BE2C (cell line): ENCODE results near the gene TCEA2.

Experiments used
- DNase-seq: peaks from one replicate; pipeline ENCODE4 v3.0.0-alpha.2; 2020
- H3K27me3 ChIP-seq: fragments of 250-450 bp; sonication (Bioruptor Pico); 2 replicates; pipeline ENCODE4 v1.5.1; 2020; ENCODE audit warnings: mild to moderate bottlenecking
- H3K36me3 ChIP-seq: fragments of 250-450 bp; sonication (Bioruptor Pico); 2 replicates; pipeline ENCODE4 v1.5.1; 2020; ENCODE audit warnings: mild to moderate bottlenecking
- H3K4me1 ChIP-seq: fragments of 250-450 bp; sonication (Bioruptor Pico); 2 replicates; pipeline ENCODE4 v1.5.1; 2020
- H3K4me3 ChIP-seq: 2 replicates; pipeline ENCODE4 v1.5.1; 2011; ENCODE audit warnings: low read depth, low read length
- H3K9me3 ChIP-seq: fragments of 250-450 bp; sonication (Bioruptor Pico); 2 replicates; pipeline ENCODE4 v1.5.1; 2020
- TF ChIP-seq, protein P1 (sequence below): IDR thresholded peaks from 2 replicates; pipeline ENCODE4 v1.5.1; 2012; ENCODE audit warnings: mild to moderate bottlenecking, low read depth, low read length

TCEA2 gene

DNA sequence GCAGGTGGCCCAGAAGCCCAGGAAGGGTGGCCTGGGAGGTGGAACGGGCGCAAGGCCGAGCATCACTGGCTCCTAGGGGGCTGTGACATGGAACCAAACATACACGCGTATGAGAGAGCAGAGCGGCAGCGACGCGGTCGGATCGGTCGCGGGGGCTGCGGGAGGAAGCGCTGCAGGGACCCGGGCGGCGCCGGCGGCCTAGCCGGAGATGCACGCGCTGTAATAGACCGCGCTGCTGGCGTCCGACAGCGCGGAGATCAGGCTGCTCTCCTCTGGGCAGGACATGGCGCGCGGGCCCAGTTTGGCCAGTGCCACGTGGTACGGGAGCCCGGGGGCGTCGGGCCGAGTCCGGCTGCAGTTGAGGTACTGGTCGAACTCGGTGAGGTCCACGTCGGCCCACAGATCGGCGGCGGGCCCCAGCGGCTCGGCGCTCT lies 15.0 kb upstream of the TCEA2 start:
- Histone ChIP-seq H3K4me1 (peaks cover 39% of the 10 kb centered on the region), H3K27me3 (peaks cover 10% of the 10 kb centered on the region), H3K9me3 (no peaks in the 10 kb centered on the region), H3K36me3 (no peaks in the 10 kb centered on the region), H3K4me3 (peak overlapping the region; percentile 53)
- peak; percentile 31 for DNase-seq
- TF ChIP-seq, protein P1, sequence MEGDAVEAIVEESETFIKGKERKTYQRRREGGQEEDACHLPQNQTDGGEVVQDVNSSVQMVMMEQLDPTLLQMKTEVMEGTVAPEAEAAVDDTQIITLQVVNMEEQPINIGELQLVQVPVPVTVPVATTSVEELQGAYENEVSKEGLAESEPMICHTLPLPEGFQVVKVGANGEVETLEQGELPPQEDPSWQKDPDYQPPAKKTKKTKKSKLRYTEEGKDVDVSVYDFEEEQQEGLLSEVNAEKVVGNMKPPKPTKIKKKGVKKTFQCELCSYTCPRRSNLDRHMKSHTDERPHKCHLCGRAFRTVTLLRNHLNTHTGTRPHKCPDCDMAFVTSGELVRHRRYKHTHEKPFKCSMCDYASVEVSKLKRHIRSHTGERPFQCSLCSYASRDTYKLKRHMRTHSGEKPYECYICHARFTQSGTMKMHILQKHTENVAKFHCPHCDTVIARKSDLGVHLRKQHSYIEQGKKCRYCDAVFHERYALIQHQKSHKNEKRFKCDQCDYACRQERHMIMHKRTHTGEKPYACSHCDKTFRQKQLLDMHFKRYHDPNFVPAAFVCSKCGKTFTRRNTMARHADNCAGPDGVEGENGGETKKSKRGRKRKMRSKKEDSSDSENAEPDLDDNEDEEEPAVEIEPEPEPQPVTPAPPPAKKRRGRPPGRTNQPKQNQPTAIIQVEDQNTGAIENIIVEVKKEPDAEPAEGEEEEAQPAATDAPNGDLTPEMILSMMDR: no peak

DNA sequence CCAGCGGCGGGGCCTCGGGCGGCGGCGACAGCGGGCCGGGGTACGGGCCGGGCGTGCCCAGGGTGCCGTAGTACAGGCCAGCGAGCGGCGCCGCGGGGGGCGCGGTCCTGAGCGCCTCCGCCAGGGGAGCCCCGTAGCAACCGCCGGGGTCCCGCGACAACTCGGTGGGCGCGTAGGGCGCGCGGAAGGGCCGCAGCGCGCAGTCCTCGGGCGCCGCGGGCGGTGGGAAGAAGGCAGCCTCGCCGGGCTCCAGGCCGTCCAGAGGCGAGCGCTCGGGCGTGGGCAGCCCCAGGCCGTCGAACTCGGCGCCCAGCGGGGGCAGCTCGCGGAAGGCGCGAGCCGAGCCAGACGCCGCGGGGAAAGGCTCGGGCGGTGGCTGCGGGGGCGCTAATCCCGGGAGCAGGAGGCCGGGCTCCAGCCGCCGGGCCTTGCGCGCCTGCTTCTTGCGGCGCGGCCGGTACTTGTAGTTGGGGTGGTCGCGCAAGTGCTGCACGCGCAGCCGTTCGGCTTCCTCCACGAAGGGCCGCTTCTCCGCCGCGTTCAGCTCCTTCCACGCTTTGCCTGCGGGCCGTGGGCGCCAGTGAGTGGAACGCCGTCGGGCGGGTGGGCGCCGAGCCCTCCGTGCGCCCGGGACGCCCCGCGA lies 14.5 kb upstream of the TCEA2 start:
- no peaks in the 10 kb centered on the region for H3K36me3 ChIP-seq
- TF ChIP-seq, protein P1: no peak
- peak; percentile 41 for DNase-seq
- H3K27me3 ChIP-seq: peaks cover 10% of the 10 kb centered on the region
- H3K4me3 ChIP-seq: peak overlapping the region; percentile 53
- no peaks in the 10 kb centered on the region for H3K9me3 ChIP-seq
- peaks cover 42% of the 10 kb centered on the region for H3K4me1 ChIP-seq

DNA sequence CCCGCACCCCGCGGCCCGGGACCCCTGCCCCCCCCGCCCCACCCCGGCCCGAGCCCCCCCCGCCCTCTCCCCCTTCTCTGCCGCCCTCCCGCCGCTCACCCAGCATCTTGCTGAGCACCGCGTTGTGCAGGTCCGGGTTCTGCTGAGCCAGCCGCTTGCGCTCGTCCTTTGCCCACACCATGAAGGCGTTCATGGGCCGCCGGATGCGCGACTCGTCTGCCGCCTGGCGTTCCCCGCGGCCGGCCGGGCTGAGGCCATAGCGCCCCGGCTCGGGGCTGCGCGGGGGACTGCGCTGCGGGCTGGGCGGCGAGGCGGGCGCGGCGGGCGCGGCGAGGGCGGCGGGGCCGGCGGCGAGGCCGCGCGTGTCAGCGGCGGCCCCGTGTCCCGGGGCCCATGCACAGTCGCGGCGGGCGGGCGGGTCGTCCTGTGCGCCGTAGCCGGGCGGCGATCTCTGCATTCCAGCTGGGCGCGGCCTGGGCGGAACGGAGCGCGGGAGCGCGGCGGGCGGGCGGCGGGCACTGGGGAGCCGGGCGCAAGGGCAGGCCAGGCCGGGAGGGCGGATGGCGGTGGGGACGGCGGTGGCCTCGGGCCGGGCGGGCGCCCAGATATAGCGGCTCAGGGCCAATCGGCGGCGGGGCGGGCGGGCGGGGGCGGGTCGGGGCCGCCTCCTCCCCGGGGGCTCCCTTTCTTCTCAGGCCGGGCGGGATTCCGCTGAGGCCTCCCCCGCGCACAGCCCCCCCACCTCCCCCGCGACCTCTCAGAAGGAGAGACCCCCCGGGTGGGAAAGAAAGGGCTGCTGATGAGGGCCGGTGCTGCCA lies 13.7 kb upstream of the TCEA2 start, which contains the start of gene SOX18:
SOX18 (minus strand) TSS at position 580 of the 818 bp plus-strand sequence; CDS start at position 457, 123 bp downstream.
- peaks cover 47% of the 10 kb centered on the region for H3K4me1 ChIP-seq
- peak within 1 kb of the TSS; percentile 53 for H3K4me3 ChIP-seq
- H3K9me3 ChIP-seq: no peaks in the 10 kb centered on the region
- H3K27me3 ChIP-seq: peaks cover 10% of the 10 kb centered on the region
- TF ChIP-seq, protein P1: no peak
- H3K36me3 ChIP-seq: no peaks in the 10 kb centered on the region
- peak; percentile 71 for DNase-seq

DNA sequence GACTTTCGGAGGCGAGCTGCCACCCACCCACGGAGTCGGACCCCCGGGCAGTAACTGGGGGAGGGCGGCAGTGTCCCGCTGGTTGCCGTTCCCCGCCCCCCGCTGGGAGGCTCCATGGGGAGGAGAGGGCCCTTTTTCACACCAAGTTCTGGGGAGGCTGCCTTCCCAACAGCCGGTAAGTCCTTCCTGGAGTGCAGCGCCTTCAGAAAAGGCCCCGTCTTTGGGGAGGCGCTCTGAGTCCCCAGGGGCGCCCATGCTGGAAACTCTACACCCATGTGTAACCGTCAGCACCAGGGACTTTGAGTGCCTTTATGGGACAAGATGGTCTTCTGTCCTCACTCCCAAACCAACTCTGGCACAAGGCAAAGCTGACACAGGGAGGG lies 13.1 kb upstream of the TCEA2 start:
- no peak for DNase-seq
- H3K4me3 ChIP-seq: peak overlapping the region; percentile 36

DNA sequence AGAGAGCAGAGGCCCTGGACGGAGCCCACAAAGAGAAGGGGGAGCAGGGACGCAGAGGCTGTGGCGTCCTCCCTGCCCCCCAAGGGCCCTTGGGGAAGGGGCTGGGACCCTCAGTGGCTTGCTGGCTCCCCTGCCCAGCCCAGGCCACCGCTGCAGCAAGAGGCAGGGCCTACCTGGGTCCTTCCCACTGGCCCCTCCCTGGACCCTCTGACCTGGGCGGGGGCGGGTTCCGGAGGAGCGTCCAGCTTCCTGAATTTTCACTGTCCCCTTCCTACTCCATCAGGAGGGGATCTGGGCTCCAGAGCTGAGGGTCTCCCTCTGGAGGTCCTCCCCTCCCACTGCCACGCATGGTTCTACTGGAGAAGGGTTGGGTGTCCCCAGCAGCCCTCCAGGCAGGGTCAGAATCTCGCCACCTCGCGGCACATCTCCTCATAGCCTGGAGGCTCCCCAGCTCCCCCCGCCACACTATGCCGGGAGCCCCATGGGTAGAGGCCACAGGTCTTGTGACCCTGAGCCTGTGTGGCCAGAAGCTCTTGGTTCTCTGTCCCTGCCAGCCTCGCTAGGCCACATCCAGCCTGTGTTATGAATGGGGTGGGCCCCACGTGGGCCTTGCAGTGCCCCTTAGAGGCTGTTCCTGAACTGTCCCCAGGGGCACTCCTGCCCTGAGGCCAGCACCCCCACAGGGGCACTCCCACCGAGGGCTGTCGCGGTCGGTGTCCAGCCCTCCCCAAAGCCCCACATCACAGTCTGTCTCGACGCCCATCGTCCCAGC lies 12.6 kb upstream of the TCEA2 start:
- no peak for DNase-seq
- Histone ChIP-seq H3K4me3 (no peak overlapping the region; the same call in 1 of the 2 replicates), H3K36me3 (no peaks in the 10 kb centered on the region), H3K4me1 (peaks cover 44% of the 10 kb centered on the region), H3K9me3 (no peaks in the 10 kb centered on the region), H3K27me3 (peaks cover 10% of the 10 kb centered on the region)
- TF ChIP-seq, protein P1: no peak

More for the DNA sequence above, 13.1 kb upstream of the TCEA2 start:
- peaks cover 10% of the 10 kb centered on the region for H3K27me3 ChIP-seq
- H3K9me3 ChIP-seq: no peaks in the 10 kb centered on the region
- TF ChIP-seq, protein P1: no peak
- no peaks in the 10 kb centered on the region for H3K36me3 ChIP-seq
- H3K4me1 ChIP-seq: peaks cover 45% of the 10 kb centered on the region
